Measurements from ENCODE around the gene LSM2. TPM values are rescaled to one million over a fixed set of nuclear protein-coding genes. Genes with fewer than 3 reads are reported as not detected.
A peak's percentile ranks its signal among the peaks of the same experiment; 100 is the strongest.

The LSM2 gene
- total and polyA plus RNA-seq, 9 of the 15 experiments (the other 6 are each of a cell fraction or from before 2014, with no cell fraction given): 154 to 407 (median 223) TPM

GRCh38 chr6:31826793-31827285 lies 20.1 kb upstream of the LSM2 start (continued):
- TF ChIP-seq, protein P1, sequence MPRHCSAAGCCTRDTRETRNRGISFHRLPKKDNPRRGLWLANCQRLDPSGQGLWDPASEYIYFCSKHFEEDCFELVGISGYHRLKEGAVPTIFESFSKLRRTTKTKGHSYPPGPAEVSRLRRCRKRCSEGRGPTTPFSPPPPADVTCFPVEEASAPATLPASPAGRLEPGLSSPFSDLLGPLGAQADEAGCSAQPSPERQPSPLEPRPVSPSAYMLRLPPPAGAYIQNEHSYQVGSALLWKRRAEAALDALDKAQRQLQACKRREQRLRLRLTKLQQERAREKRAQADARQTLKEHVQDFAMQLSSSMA (CRISPR knock-in tag; IDR thresholded peaks at IDR 0.05): peak; percentile 46; the same call in 1 of the 2 replicates
- TF ChIP-seq FOXO4 (CRISPR knock-in tag; IDR thresholded peaks at IDR 0.05) (0 out of 2 replicates have a peak, but pooled peaks have one; percentile 10), HDAC1 (IDR thresholded peaks at IDR 0.05) (peak in 1 of 2 experiments; percentile 69; a peak in 1 of 4 replicates), CXXC5 (CRISPR knock-in tag; IDR thresholded peaks at IDR 0.05) (peak; percentile 90), HINFP (tag; conservative IDR thresholded peaks at IDR 0.05; ENCODE audit: low read depth) (peak; percentile 62; the same call in 1 of the 2 replicates), ELF2 (CRISPR knock-in tag; IDR thresholded peaks at IDR 0.05) (peak; percentile 59), BRD9 (IDR thresholded peaks at IDR 0.05; ENCODE audit: low read depth, partially characterized antibody) (no peak), GABPB1 (CRISPR knock-in tag; IDR thresholded peaks at IDR 0.05) (peak; percentile 55; the same call in 1 of the 2 replicates), PHF8 (IDR thresholded peaks at IDR 0.05; ENCODE audit: borderline replicate concordance, low read length) (peak; percentile 52), ZNF584 (CRISPR knock-in tag; IDR thresholded peaks at IDR 0.05; ENCODE audit: low read depth) (no peak), PATZ1 (CRISPR knock-in tag; IDR thresholded peaks at IDR 0.05; ENCODE audit: borderline replicate concordance) (0 out of 2 replicates have a peak, but pooled peaks have one; percentile 54), POLR2B (IDR thresholded peaks at IDR 0.05; ENCODE audit: low read depth, partially characterized antibody) (peak; percentile 60), HLTF (IDR thresholded peaks at IDR 0.05) (0 out of 2 replicates have a peak, but pooled peaks have one; percentile 7)
- TF ChIP-seq, protein P2, sequence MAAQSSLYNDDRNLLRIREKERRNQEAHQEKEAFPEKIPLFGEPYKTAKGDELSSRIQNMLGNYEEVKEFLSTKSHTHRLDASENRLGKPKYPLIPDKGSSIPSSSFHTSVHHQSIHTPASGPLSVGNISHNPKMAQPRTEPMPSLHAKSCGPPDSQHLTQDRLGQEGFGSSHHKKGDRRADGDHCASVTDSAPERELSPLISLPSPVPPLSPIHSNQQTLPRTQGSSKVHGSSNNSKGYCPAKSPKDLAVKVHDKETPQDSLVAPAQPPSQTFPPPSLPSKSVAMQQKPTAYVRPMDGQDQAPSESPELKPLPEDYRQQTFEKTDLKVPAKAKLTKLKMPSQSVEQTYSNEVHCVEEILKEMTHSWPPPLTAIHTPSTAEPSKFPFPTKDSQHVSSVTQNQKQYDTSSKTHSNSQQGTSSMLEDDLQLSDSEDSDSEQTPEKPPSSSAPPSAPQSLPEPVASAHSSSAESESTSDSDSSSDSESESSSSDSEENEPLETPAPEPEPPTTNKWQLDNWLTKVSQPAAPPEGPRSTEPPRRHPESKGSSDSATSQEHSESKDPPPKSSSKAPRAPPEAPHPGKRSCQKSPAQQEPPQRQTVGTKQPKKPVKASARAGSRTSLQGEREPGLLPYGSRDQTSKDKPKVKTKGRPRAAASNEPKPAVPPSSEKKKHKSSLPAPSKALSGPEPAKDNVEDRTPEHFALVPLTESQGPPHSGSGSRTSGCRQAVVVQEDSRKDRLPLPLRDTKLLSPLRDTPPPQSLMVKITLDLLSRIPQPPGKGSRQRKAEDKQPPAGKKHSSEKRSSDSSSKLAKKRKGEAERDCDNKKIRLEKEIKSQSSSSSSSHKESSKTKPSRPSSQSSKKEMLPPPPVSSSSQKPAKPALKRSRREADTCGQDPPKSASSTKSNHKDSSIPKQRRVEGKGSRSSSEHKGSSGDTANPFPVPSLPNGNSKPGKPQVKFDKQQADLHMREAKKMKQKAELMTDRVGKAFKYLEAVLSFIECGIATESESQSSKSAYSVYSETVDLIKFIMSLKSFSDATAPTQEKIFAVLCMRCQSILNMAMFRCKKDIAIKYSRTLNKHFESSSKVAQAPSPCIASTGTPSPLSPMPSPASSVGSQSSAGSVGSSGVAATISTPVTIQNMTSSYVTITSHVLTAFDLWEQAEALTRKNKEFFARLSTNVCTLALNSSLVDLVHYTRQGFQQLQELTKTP (IDR thresholded peaks at IDR 0.05; ENCODE audit: low read depth in 1 of 2, partially characterized antibody in 2 of 2): peak; percentile 46 to 95
- TF ChIP-seq, protein P3, sequence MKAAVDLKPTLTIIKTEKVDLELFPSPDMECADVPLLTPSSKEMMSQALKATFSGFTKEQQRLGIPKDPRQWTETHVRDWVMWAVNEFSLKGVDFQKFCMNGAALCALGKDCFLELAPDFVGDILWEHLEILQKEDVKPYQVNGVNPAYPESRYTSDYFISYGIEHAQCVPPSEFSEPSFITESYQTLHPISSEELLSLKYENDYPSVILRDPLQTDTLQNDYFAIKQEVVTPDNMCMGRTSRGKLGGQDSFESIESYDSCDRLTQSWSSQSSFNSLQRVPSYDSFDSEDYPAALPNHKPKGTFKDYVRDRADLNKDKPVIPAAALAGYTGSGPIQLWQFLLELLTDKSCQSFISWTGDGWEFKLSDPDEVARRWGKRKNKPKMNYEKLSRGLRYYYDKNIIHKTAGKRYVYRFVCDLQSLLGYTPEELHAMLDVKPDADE (conservative IDR thresholded peaks at IDR 0.05; ENCODE audit: control insufficient read depth, low read depth, low read length): peak; percentile 79; the same call in 1 of the 2 replicates
